Measurements from ENCODE around the gene ZIC4. TPM values are rescaled to one million over a fixed set of nuclear protein-coding genes. Genes with fewer than 3 reads are reported as not detected.

Gene ZIC4
- total and polyA plus RNA-seq, 10 of the 15 experiments (the other 5 are each of a cell fraction or from before 2014, with no cell fraction given): not detected

DNA sequence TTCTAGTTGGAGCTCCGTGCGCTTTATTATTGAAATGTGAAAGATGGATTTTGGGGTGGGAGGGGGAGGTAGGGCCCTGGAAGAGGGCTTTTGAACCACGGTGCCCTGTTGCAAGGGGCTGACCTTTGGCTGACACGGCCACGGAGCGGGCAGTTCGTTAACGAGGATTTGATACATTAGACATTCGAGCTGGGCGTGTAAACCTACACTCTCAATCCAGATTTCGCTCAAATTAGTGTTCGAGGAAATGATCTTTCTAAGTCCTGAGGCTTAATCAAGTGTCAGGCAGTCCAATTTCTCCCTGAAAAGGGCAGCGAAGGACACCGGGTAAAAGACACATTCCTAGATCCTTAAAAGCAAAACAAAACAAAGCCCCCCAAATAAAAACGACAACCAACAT, 15.9 kb upstream of the ZIC4 start (continued):
- no peak for TF ChIP-seq SP1 (IDR thresholded peaks at IDR 0.05; ENCODE audit: low read depth, low read length)
- TF ChIP-seq, protein P1, sequence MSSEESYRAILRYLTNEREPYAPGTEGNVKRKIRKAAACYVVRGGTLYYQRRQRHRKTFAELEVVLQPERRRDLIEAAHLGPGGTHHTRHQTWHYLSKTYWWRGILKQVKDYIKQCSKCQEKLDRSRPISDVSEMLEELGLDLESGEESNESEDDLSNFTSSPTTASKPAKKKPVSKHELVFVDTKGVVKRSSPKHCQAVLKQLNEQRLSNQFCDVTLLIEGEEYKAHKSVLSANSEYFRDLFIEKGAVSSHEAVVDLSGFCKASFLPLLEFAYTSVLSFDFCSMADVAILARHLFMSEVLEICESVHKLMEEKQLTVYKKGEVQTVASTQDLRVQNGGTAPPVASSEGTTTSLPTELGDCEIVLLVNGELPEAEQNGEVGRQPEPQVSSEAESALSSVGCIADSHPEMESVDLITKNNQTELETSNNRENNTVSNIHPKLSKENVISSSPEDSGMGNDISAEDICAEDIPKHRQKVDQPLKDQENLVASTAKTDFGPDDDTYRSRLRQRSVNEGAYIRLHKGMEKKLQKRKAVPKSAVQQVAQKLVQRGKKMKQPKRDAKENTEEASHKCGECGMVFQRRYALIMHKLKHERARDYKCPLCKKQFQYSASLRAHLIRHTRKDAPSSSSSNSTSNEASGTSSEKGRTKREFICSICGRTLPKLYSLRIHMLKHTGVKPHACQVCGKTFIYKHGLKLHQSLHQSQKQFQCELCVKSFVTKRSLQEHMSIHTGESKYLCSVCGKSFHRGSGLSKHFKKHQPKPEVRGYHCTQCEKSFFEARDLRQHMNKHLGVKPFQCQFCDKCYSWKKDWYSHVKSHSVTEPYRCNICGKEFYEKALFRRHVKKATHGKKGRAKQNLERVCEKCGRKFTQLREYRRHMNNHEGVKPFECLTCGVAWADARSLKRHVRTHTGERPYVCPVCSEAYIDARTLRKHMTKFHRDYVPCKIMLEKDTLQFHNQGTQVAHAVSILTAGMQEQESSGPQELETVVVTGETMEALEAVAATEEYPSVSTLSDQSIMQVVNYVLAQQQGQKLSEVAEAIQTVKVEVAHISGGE (CRISPR knock-in tag; IDR thresholded peaks at IDR 0.05): no peak

DNA sequence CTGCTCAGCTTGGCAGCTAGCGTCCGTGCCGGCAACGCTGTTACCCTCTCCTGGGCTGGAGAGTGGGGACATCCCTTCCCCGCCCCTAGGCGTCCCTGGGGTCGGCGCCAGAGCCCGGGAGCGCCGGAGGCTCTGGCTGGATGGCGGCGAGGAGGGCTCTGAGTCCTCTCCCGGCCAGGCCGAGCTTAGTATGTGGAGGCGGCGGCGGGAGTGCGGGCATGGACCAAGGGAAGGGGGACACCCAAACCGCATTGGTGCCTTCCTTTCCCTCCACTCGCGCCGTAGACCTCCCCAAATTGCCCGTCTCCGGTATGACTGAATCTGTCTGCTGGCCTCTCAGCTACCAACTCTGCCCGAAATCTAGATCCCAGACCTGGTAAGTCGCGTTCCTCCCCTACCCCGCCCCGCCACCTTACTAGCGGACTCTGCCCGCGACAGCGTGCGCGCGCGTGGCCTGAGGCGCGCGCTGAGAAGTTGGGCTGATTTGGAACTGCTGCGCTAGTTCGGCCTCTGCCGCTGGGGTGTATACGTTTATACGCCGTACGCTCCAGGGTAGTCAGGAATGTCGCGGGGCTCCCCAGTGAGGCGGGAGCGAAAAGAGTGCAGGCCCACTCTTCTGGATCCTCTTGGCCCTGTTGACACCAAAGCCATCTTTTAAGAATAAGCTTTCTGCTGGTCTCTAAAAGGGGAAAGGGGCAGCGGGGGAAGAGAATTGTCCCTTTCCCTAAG, 15.0 kb upstream of the ZIC4 start:
- DNase-seq (ENCODE audit: low read depth, low spot score): no peak
- no peaks in the 10 kb centered on the region for H3K79me2 ChIP-seq (ENCODE audit: control insufficient read depth, insufficient read depth, low read length)
- FAIRE-seq: no peak
- H3K4me3 ChIP-seq: no peak overlapping the region
- 73% methylated on average over 50 of the region's 53 CpGs for WGBS (ENCODE audit: insufficient coverage, insufficient replicate concordance, low lambda C conversion rate, missing lambda C conversion rate)
- in situ Hi-C loops (cut with MboI): no loop called here
- H2AFZ ChIP-seq (ENCODE audit: control insufficient read depth, low read depth, low read length): no peak overlapping the region
- peaks cover 1% of the 10 kb centered on the region; the same call in 1 of the 3 replicates for H3K9me3 ChIP-seq (replicated peaks; ENCODE audit: control insufficient read depth, insufficient read depth, low read length)
- H3K27me3 ChIP-seq (replicated peaks in 1 of 2; ENCODE audit: control insufficient read depth in 2 of 2, insufficient read depth in 2 of 2, low read length in 1 of 2): peaks cover 9 to 18% of the 10 kb centered on the region in 2 experiments
- CTCF ChIA-PET: no interaction called here
- H3K9ac ChIP-seq (ENCODE audit: control insufficient read depth, insufficient read depth, low read length): no peak overlapping the region
- no peak overlapping the region for H3K27ac ChIP-seq (ENCODE audit: control insufficient read depth, insufficient read depth)
- H3K36me3 ChIP-seq (ENCODE audit: control insufficient read depth in 2 of 2, insufficient read depth in 2 of 2, low read length in 1 of 2): no peaks in the 10 kb centered on the region
- no peaks in the 10 kb centered on the region for H3K4me1 ChIP-seq (ENCODE audit: control insufficient read depth, insufficient read depth, low read length)
- no peak overlapping the region for H3K4me2 ChIP-seq (ENCODE audit: control insufficient read depth, insufficient read depth)
- no TSS peak for BruUV-seq (replicated peaks)
- RAD21 ChIA-PET (ENCODE audit: unreplicated experiment): no interaction called here
- intact Hi-C loops (cut with micrococcal nuclease; ENCODE audit: unreplicated experiment): no loop called here
- POLR2A ChIA-PET: no interaction called here
- no peaks in the 10 kb centered on the region for H4K20me1 ChIP-seq (ENCODE audit: control insufficient read depth, insufficient read depth)
- ATAC-seq: no peak
- SMC1A ChIA-PET (ENCODE audit: uncharacterized antibody, unreplicated experiment): interaction anchor here (0.6 kb wide), 1 partner anchor 110 kb away, joined by 3 read pairs; no protein-coding TSS in a partner anchor
- no peak for TF ChIP-seq RFX5 (IDR thresholded peaks at IDR 0.05; ENCODE audit: low read depth, low read length)
- TF ChIP-seq ZNF24 (IDR thresholded peaks at IDR 0.05): no peak
- TF ChIP-seq IRF4 (IDR thresholded peaks at IDR 0.05; ENCODE audit: low read depth, low read length): no peak
- no peak for TF ChIP-seq BACH1 (IDR thresholded peaks at IDR 0.05; ENCODE audit: borderline replicate concordance)
- no peak for TF ChIP-seq BCL11A (IDR thresholded peaks at IDR 0.05; ENCODE audit: low read depth, low read length)
- no peak for TF ChIP-seq CREM (IDR thresholded peaks at IDR 0.05; ENCODE audit: low read depth)
- no peak for TF ChIP-seq ZNF384 (IDR thresholded peaks at IDR 0.05; ENCODE audit: borderline replicate concordance, low read depth, low read length)
- TF ChIP-seq SMAD5 (IDR thresholded peaks at IDR 0.05; ENCODE audit: low read depth): no peak
- no peak for TF ChIP-seq FOS (IDR thresholded peaks at IDR 0.05; ENCODE audit: borderline replicate concordance, extremely low read depth, insufficient read length)
- no peak for TF ChIP-seq RBBP5 (conservative IDR thresholded peaks at IDR 0.05)
- TF ChIP-seq, protein P2, sequence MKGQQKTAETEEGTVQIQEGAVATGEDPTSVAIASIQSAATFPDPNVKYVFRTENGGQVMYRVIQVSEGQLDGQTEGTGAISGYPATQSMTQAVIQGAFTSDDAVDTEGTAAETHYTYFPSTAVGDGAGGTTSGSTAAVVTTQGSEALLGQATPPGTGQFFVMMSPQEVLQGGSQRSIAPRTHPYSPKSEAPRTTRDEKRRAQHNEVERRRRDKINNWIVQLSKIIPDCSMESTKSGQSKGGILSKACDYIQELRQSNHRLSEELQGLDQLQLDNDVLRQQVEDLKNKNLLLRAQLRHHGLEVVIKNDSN (IDR thresholded peaks at IDR 0.05; ENCODE audit: borderline replicate concordance, extremely low read length, insufficient read depth, low read depth, low read length): no peak
- TF ChIP-seq, protein P3, sequence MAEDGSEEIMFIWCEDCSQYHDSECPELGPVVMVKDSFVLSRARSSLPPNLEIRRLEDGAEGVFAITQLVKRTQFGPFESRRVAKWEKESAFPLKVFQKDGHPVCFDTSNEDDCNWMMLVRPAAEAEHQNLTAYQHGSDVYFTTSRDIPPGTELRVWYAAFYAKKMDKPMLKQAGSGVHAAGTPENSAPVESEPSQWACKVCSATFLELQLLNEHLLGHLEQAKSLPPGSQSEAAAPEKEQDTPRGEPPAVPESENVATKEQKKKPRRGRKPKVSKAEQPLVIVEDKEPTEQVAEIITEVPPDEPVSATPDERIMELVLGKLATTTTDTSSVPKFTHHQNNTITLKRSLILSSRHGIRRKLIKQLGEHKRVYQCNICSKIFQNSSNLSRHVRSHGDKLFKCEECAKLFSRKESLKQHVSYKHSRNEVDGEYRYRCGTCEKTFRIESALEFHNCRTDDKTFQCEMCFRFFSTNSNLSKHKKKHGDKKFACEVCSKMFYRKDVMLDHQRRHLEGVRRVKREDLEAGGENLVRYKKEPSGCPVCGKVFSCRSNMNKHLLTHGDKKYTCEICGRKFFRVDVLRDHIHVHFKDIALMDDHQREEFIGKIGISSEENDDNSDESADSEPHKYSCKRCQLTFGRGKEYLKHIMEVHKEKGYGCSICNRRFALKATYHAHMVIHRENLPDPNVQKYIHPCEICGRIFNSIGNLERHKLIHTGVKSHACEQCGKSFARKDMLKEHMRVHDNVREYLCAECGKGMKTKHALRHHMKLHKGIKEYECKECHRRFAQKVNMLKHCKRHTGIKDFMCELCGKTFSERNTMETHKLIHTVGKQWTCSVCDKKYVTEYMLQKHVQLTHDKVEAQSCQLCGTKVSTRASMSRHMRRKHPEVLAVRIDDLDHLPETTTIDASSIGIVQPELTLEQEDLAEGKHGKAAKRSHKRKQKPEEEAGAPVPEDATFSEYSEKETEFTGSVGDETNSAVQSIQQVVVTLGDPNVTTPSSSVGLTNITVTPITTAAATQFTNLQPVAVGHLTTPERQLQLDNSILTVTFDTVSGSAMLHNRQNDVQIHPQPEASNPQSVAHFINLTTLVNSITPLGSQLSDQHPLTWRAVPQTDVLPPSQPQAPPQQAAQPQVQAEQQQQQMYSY (CRISPR knock-in tag; IDR thresholded peaks at IDR 0.05): no peak
- TF ChIP-seq MEF2B (IDR thresholded peaks at IDR 0.05; ENCODE audit: partially characterized antibody, poor library complexity, severe bottlenecking): no peak
- no peak for TF ChIP-seq MXI1 (IDR thresholded peaks at IDR 0.05; ENCODE audit: low read depth, low read length)

All from GM12878 (cell line).